ENCODE measurements around the gene SPPL3. TPM values are rescaled to one million over a fixed set of nuclear protein-coding genes. Genes with fewer than 3 reads are reported as not detected.

Gene SPPL3
- total RNA-seq, 2 experiments from 2014 or later: 29.5 to 48.2 TPM

DNA sequence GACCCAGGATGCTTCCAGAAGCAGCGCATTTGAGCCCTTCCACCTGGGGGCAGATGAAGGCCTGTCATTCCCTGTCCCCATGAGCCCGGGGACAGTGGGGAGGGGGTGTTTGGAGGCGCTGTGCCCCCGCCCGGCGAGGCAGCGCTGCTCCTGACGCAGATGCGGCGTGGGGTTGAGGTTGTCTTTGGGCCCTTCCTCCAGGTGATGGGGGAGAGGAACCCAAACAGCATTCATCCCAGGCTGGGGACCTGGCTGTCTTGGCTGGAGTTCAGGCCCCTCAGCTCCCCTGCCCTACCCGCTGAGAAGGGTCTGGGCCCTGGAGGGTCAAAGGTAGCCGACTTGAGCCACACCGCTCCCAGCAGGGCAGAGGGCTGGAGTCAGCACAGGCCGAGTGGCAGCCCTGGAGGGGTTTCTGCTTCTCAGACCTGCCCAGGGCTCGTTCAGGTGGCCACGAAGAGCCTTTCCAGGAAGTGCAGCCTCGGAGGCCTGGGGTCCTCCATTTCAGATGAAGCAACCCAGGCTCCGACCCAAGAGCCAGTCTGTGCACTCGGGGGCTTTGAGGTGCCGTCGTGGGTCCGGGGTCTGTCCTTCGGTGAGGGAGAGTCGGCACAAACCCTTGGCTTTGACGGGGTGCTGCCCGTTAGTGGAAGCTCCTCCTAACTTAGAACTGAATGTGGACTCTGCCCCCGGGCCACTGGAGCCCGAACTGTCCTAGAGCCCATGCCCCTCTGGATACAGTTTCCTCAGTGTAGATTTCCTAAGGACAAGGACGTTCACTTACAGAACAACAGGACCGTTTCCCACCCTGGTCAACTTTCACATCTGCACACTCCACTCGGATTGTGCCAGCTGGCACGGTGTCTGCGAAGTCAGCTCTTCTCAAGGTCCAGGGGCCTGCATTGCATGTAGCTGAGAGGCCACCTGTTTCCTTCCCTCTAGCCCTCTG, 162.4 kb downstream of the SPPL3 start:
- H3K27me3 Mint-ChIP-seq: no peaks in the 10 kb centered on the region
- H3K27ac Mint-ChIP-seq: no peak overlapping the region
- no peak for ATAC-seq
- H3K36me3 Mint-ChIP-seq (ENCODE audit: low read depth): no peaks in the 10 kb centered on the region
- H3K4me3 Mint-ChIP-seq: no peak overlapping the region
- CTCF ChIA-PET: no interaction called here
- intact Hi-C loops (cut with DNase I, micrococcal nuclease): no loop called here
- no peaks in the 10 kb centered on the region for H3K9me3 Mint-ChIP-seq (ENCODE audit: low read depth)
- POLR2A ChIA-PET: no interaction called here
- no peaks in the 10 kb centered on the region for H3K4me1 Mint-ChIP-seq
- DNase-seq: no peak

DNA sequence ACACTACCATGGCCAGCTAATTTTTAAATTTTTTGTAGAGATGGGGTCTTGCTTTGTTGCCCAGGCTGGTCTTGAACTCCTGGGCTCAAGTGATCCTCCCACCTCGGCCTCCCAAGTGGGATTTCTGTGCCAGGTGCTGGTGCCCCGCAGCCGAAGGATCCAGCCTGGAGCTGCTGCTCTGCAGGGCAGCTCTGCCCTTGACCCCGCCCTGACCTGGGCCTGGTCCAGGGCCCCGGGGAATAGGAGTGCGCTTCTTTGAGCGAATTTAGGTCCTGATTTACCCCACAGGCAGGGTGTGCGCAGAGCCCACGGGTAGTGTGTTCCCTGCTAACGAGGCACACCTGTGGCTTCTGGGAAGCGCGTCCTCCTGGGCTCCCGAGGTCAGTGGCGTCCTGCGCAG, 163.3 kb downstream of the SPPL3 start:
- H3K36me3 Mint-ChIP-seq (ENCODE audit: low read depth): no peaks in the 10 kb centered on the region
- H3K9me3 Mint-ChIP-seq (ENCODE audit: low read depth): no peaks in the 10 kb centered on the region
- no peak overlapping the region for H3K27ac Mint-ChIP-seq
- no peaks in the 10 kb centered on the region for H3K4me1 Mint-ChIP-seq
- CTCF ChIA-PET: interaction anchor here (0.7 kb wide), 1 partner anchor 41 kb away, joined by 3 read pairs; no protein-coding TSS in a partner anchor
- intact Hi-C loops (cut with DNase I, micrococcal nuclease): no loop called here
- no peaks in the 10 kb centered on the region for H3K27me3 Mint-ChIP-seq
- POLR2A ChIA-PET: no interaction called here
- ATAC-seq: no peak
- H3K4me3 Mint-ChIP-seq: no peak overlapping the region
- no peak for DNase-seq

DNA sequence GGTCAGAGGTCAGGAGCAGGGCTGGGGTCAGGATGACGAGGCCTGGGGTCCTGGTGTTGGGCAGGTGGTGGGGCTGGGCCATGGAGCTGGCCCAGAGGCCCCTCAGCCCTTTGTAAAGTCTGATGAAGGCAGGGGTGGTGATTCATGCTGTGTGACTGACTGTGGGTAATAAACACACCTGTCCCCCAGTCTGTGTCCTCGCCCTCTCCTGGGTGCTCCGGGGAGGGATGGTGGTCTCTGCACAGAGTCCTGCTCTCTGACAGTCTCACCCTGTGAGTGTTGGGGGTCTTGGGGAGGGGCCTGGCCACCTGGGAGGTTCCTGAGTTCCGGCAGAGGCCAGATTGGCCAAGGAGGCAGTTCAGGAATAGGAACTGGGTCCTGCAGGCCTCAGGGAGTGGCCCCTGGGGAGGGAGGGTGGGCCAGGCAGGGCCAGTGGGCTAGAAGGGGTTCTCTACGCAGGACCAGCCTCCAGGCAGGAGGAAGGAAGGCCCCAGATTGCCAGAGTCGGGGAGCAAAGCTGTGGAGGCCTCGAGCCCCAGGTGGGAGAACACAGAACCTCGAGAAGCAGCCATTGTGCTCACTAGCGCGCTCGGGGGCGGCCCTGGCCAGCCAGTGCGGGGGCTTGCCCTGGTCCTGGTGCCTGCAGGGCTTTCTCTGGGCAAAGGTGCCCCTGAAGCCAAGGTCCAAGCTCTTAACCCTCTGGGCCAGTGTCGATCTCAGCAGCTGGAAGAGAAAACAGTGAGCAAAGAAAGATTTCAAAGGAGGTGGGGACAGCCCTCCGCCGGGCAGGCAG, 164.1 kb downstream of the SPPL3 start:
- DNase-seq (no peak), ATAC-seq (no peak)
- intact Hi-C loops (cut with DNase I, micrococcal nuclease): no loop called here
- no peaks in the 10 kb centered on the region for H3K36me3 Mint-ChIP-seq (ENCODE audit: low read depth)
- no peaks in the 10 kb centered on the region for H3K9me3 Mint-ChIP-seq (ENCODE audit: low read depth)
- H3K27ac Mint-ChIP-seq: no peak overlapping the region
- CTCF ChIA-PET: interaction anchor here (0.6 to 0.7 kb wide), 3 partner anchors 9 to 191 kb away, joined by 3 read pairs; no protein-coding TSS in a partner anchor
- H3K4me1 Mint-ChIP-seq: no peaks in the 10 kb centered on the region
- H3K4me3 Mint-ChIP-seq: no peak overlapping the region
- POLR2A ChIA-PET: no interaction called here
- no peaks in the 10 kb centered on the region for H3K27me3 Mint-ChIP-seq

DNA sequence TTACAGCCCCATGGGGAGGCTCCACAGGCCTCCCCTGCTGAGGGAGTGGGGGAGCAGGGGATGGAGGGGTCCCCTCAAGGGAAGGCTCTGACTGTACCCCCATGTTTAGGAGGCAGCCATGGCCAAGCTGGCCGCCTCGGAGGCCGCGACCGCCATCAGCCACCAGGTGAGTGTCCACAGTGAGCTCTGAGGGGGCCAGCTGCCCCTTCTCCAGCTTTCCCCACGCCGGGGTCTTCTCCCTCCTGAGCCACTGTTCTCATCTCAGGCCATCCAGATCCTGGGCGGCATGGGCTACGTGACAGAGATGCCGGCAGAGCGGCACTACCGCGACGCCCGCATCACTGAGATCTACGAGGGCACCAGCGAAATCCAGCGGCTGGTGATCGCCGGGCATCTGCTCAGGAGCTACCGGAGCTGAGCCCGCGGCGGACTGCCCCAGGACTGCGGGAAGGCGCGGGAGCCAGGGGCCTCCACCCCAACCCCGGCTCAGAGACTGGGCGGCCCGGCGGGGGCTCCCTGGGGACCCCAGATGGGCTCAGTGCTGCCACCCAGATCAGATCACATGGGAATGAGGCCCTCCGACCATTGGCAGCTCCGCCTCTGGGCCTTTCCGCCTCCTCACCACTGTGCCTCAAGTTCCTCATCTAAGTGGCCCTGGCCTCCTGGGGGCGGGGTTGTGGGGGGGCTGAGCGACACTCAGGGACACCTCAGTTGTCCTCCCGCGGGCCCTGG, 165.0 kb downstream of the SPPL3 start:
- Mint-ChIP-seq H3K27ac (no peak overlapping the region), H3K4me3 (no peak overlapping the region), H3K9me3 (ENCODE audit: low read depth) (no peaks in the 10 kb centered on the region), H3K27me3 (no peaks in the 10 kb centered on the region), H3K4me1 (no peaks in the 10 kb centered on the region), H3K36me3 (ENCODE audit: low read depth) (peaks cover 1% of the 10 kb centered on the region)
- DNase-seq (no peak), ATAC-seq (no peak)
- intact Hi-C loops (cut with DNase I, micrococcal nuclease): no loop called here
- CTCF ChIA-PET: no interaction called here
- POLR2A ChIA-PET: no interaction called here

DNA sequence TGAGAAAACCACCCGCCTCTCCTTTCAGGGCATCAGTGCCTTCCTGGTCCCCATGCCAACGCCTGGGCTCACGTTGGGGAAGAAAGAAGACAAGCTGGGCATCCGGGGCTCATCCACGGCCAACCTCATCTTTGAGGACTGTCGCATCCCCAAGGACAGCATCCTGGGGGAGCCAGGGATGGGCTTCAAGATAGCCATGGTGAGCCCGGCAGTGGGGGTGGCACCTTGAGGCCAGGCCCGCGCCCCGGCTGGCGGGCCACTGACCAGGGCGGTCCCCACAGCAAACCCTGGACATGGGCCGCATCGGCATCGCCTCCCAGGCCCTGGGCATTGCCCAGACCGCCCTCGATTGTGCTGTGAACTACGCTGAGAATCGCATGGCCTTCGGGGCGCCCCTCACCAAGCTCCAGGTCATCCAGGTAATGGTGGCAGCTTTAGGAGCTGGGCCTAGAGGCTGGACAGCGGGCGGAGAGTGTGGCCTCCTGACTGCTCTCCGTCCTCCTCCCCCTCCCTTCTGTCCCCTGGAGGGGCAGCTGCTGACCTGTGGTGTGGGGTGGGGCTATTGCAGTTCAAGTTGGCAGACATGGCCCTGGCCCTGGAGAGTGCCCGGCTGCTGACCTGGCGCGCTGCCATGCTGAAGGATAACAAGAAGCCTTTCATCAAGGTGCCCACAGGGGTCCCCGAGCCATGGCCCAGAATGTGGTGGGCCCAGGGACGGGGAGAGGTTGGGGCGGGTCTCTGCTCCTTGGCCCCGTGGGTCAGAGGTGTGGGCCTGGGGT, 165.7 kb downstream of the SPPL3 start:
- intact Hi-C loops (cut with DNase I, micrococcal nuclease): no loop called here

DNA sequence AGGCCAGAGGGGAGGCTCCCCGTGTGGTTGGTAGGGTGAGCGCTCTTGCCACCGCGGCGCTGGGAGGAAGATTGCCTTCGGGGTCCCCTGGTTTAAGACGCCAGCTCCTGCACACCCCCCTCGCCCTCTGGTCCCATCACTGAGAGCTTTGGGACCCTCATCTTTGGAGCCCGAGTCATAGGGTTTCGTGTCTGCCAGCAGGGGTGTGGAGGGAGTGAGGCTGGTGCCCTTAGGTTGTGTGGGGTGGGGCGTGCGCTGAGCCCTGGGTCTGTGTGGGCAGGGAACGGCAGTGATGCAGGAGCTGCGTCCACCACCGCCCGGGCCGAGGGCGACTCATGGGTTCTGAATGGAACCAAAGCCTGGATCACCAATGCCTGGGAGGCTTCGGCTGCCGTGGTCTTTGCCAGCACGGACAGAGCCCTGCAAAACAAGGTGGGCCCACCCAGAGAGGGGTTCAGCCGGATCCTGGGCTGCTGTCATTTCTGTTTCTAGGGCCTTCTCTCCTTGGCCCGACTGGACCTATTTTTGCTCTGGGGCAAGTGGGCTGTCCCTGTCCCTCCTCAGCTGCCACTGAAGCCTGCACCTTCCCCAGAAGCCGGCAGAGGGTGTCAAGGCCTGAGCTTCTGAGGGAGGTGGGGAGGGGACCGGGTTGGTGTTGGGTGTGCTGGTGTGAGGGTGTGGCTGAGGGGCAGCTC, 166.5 kb downstream of the SPPL3 start:
- DNase-seq: no peak
- Mint-ChIP-seq H3K27ac (no peak overlapping the region), H3K4me3 (no peak overlapping the region), H3K9me3 (ENCODE audit: low read depth) (no peaks in the 10 kb centered on the region), H3K27me3 (no peaks in the 10 kb centered on the region), H3K4me1 (no peaks in the 10 kb centered on the region), H3K36me3 (ENCODE audit: low read depth) (peaks cover 2% of the 10 kb centered on the region)
- CTCF ChIA-PET: no interaction called here
- intact Hi-C loops (cut with DNase I, micrococcal nuclease): no loop called here
- ATAC-seq: no peak
- POLR2A ChIA-PET: interaction anchor here (0.6 kb wide), 1 partner anchor 38 kb away, joined by 4 read pairs; no protein-coding TSS in a partner anchor

More for the DNA sequence above, 165.7 kb downstream of the SPPL3 start:
- no peaks in the 10 kb centered on the region for H3K27me3 Mint-ChIP-seq
- no peak overlapping the region for H3K27ac Mint-ChIP-seq
- DNase-seq (no peak), ATAC-seq (no peak)
- ChIA-PET POLR2A (interaction anchor here (0.6 kb wide), 1 partner anchor 38 kb away, joined by 4 read pairs; no protein-coding TSS in a partner anchor), CTCF (no interaction called here)
- no peaks in the 10 kb centered on the region for H3K9me3 Mint-ChIP-seq (ENCODE audit: low read depth)
- no peaks in the 10 kb centered on the region for H3K4me1 Mint-ChIP-seq
- H3K4me3 Mint-ChIP-seq: no peak overlapping the region
- H3K36me3 Mint-ChIP-seq (ENCODE audit: low read depth): peaks cover 2% of the 10 kb centered on the region

DNA sequence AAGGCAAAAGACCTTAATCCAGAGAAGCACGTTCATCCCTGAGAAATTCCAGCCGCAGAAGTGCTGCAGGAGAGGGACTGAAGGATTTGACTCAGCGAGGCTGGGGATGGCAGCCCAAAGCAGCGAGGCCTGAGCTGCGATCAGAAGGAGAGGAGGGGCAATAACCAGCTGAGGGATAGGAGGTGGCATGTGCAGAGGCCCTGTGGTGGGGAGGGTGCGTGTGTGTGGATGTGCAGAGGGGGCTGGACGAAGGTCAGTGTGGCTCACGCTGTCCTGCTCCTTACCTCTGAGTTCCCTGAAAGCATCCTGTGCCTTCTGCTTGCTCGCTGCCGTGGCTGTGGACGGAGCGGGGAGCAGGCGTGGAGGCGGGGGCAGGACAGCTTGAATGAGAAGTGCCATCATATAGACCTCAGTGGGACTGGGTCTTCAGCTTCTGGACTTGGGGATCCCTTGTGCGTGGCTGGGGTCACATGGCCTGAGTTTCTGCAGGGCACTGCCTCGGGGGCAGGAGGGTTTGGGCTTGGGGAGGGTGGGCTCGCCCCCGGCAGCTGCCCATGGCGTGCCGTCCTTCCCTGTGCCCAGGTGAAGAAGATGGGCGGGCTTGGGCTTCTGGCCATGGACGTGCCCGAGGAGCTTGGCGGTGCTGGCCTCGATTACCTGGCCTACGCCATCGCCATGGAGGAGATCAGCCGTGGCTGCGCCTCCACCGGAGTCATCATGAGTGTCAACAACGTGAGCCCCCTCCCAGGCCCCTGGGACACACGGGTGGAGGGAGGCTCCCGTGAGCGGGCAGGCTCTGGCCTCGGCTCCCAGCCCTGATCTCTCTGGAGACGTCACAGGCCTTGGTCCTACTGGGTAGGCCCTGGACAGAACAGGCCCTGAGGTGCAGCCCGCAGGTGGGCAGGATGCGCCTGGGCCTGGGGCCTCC, 167.5 kb downstream of the SPPL3 start:
- no peaks in the 10 kb centered on the region for H3K9me3 Mint-ChIP-seq (ENCODE audit: low read depth)
- no peak for ATAC-seq
- intact Hi-C loops (cut with DNase I, micrococcal nuclease): no loop called here
- ChIA-PET POLR2A (interaction anchor here (0.6 kb wide), 1 partner anchor 1193 kb away, joined by 3 read pairs; no protein-coding TSS in a partner anchor), CTCF (no interaction called here)
- no peak for DNase-seq
- no peaks in the 10 kb centered on the region for H3K27me3 Mint-ChIP-seq
- H3K4me1 Mint-ChIP-seq: no peaks in the 10 kb centered on the region
- no peak overlapping the region for H3K27ac Mint-ChIP-seq
- H3K36me3 Mint-ChIP-seq (ENCODE audit: low read depth): peaks cover 2% of the 10 kb centered on the region
- H3K4me3 Mint-ChIP-seq: no peak overlapping the region

DNA sequence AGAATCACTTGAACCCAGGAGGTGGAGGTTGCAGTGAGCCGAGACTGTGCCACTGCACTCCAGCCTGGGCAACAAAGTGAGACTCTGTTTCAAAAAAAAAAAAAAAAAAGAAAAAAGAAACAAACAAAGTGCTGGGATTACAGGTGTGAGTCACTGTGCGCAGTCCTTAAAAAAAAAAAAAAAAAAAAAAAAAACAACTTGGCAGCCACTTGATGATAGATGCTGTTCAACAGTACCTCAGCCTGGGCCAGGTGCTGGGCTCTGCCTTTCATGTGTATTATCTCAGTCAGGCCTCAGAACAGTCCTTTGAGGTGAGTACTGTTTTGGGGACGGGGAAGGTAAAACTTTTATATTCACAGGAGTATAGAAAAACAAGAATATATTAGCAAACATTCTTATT, 169.0 kb downstream of the SPPL3 start:
- no peaks in the 10 kb centered on the region for H3K9me3 Mint-ChIP-seq (ENCODE audit: low read depth)
- no peaks in the 10 kb centered on the region for H3K4me1 Mint-ChIP-seq
- intact Hi-C loops (cut with DNase I, micrococcal nuclease): no loop called here
- H3K36me3 Mint-ChIP-seq (ENCODE audit: low read depth): peaks cover 6% of the 10 kb centered on the region
- DNase-seq (no peak), ATAC-seq (no peak)
- H3K27me3 Mint-ChIP-seq: no peaks in the 10 kb centered on the region
- no peak overlapping the region for H3K4me3 Mint-ChIP-seq
- H3K27ac Mint-ChIP-seq: no peak overlapping the region
- POLR2A ChIA-PET: no interaction called here
- CTCF ChIA-PET: no interaction called here

DNA sequence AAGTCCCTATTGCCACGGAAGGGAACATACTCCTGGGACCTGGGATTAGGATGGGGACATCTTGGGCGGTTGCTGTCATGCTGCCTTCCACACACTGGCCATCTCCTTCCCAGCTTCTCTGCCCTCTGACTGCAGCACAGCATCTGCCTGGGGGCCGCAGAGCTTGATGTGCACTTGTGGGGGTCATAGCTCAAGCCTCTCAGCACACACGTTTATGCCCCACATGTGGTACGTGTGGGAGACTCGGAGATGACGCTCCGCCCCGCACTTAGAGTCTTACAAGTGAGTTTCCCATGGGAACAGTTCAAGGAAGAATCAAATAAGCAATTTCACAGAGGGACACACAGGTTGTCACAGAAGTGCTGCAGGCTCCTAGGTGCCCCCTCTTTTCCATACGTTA, 169.9 kb downstream of the SPPL3 start:
- Mint-ChIP-seq H3K4me1 (no peaks in the 10 kb centered on the region), H3K27ac (no peak overlapping the region), H3K27me3 (no peaks in the 10 kb centered on the region), H3K9me3 (ENCODE audit: low read depth) (no peaks in the 10 kb centered on the region), H3K36me3 (ENCODE audit: low read depth) (peaks cover 11% of the 10 kb centered on the region), H3K4me3 (no peak overlapping the region)
- DNase-seq (no peak), ATAC-seq (no peak)
- CTCF ChIA-PET: interaction anchor here (0.6 kb wide), 1 partner anchor 23 kb away, joined by 3 read pairs; no protein-coding TSS in a partner anchor
- POLR2A ChIA-PET: no interaction called here
- intact Hi-C loops (cut with DNase I, micrococcal nuclease): no loop called here

DNA sequence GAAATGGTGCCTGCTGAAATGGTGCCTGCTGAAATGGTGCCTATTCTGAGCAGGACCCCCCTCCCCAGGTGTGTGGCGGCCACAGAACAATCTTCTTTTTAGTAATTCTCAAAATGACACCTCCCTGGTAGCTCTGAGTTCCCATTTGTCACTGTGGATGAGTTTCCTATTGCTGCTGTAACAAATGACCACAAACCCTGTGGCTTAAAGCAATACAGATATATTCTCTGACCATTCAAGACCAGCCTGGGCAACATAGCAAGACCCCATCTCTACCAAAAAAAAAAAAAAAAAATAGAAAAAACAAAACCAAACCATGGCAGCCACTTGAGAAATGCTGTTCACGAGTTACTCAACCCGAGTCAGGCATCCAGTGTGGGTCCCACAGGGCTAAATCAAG, 170.6 kb downstream of the SPPL3 start:
- DNase-seq: no peak
- no peaks in the 10 kb centered on the region for H3K4me1 Mint-ChIP-seq
- no peak for ATAC-seq
- H3K36me3 Mint-ChIP-seq (ENCODE audit: low read depth): peaks cover 11% of the 10 kb centered on the region
- no peaks in the 10 kb centered on the region for H3K9me3 Mint-ChIP-seq (ENCODE audit: low read depth)
- H3K4me3 Mint-ChIP-seq: no peak overlapping the region
- ChIA-PET POLR2A (no interaction called here), CTCF (no interaction called here)
- H3K27me3 Mint-ChIP-seq: no peaks in the 10 kb centered on the region
- intact Hi-C loops (cut with DNase I, micrococcal nuclease): no loop called here
- H3K27ac Mint-ChIP-seq: no peak overlapping the region

All from activated CD4-positive, alpha-beta T cell treated with anti-CD3 and anti-CD28 coated beads for 36 hours (primary cell).